Chondrocyte (in vitro differentiated cells): Measurements from ENCODE around the gene ITPR3. TPM values are rescaled to one million over a fixed set of nuclear protein-coding genes. Genes with fewer than 3 reads are reported as not detected.

Experiments
- DNase-seq: peaks from one replicate; pipeline ENCODE4 v3.0.0; 2021; ENCODE audit warnings: mixed read lengths, low spot score
- H3K27ac Mint-ChIP-seq: one replicate; pipeline ENCODE4 v1.8.0; 2021; ENCODE audit warnings: mild to moderate bottlenecking, moderate library complexity, mixed read lengths; ENCODE audit not compliant: unreplicated experiment
- H3K27me3 Mint-ChIP-seq: 2 replicates; pipeline ENCODE4 v1.8.0; 2021; ENCODE audit warnings: low read depth, mixed read lengths
- H3K36me3 Mint-ChIP-seq: 2 replicates; pipeline ENCODE4 v1.8.0; 2021; ENCODE audit warnings: low read depth, mixed read lengths
- H3K4me1 Mint-ChIP-seq: 2 replicates; pipeline ENCODE4 v1.8.0; 2021; ENCODE audit warnings: low read depth, mild to moderate bottlenecking, mixed read lengths
- H3K4me3 Mint-ChIP-seq: one replicate; pipeline ENCODE4 v1.8.0; 2021; ENCODE audit warnings: mild to moderate bottlenecking, moderate library complexity, mixed read lengths; ENCODE audit not compliant: unreplicated experiment
- H3K9me3 Mint-ChIP-seq: 2 replicates; pipeline ENCODE4 v1.8.0; 2021; ENCODE audit warnings: low read depth, mixed read lengths
- total RNA-seq: library from RNA; stranded (reverse); gene quantifications from 3 replicates; pipeline ENCODE4 v1.2.1, GENCODE V29; 2021
- TF ChIP-seq, protein P1 (sequence below): fragments of 200-600 bp; sonication (generic); IDR thresholded peaks from 2 replicates; pipeline ENCODE4 v1.5.0; 2021; ENCODE audit warnings: antibody characterized with exemption, mild to moderate bottlenecking, moderate library complexity

Gene ITPR3
- total RNA-seq, 1 donor from 2014 or later, result 10.0 TPM

DNA sequence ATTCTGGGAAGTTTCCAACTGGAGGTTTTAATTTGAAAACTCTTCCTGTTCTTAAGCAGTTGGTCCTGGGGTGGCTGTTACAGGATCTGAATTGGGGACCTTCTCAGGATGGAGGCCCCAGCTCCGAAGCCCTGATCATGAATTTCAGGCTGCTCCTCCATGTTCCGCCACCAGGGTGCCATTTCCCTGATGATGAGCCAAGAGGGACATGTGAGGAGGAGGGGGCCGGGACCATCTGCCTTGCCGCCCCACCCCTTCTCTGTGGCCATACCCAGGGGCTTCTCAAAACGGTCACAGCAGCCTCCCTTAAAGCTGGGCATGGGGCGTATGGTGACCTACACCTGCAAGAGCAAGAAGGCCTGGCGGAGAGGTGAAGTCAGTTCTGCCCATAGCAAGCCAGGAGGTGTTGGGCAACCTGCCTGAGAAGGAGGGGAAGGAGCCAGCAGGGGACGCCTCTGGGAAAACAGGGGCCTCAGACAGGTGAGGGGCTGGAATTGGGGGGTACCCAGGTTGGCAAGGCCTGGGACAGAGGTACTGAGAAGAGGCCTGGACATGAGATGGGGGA is 37.4 kb upstream of the ITPR3 start:
- H3K27ac Mint-ChIP-seq, result no peak overlapping the region
- peaks cover 19% of the 10 kb centered on the region for H3K4me1 Mint-ChIP-seq
- H3K27me3 Mint-ChIP-seq, result no peaks in the 10 kb centered on the region
- TF ChIP-seq, protein P1, sequence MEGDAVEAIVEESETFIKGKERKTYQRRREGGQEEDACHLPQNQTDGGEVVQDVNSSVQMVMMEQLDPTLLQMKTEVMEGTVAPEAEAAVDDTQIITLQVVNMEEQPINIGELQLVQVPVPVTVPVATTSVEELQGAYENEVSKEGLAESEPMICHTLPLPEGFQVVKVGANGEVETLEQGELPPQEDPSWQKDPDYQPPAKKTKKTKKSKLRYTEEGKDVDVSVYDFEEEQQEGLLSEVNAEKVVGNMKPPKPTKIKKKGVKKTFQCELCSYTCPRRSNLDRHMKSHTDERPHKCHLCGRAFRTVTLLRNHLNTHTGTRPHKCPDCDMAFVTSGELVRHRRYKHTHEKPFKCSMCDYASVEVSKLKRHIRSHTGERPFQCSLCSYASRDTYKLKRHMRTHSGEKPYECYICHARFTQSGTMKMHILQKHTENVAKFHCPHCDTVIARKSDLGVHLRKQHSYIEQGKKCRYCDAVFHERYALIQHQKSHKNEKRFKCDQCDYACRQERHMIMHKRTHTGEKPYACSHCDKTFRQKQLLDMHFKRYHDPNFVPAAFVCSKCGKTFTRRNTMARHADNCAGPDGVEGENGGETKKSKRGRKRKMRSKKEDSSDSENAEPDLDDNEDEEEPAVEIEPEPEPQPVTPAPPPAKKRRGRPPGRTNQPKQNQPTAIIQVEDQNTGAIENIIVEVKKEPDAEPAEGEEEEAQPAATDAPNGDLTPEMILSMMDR, result peak; percentile 52
- H3K9me3 Mint-ChIP-seq, result no peaks in the 10 kb centered on the region
- no peak for DNase-seq
- H3K4me3 Mint-ChIP-seq, result no peak overlapping the region
- no peaks in the 10 kb centered on the region for H3K36me3 Mint-ChIP-seq

DNA sequence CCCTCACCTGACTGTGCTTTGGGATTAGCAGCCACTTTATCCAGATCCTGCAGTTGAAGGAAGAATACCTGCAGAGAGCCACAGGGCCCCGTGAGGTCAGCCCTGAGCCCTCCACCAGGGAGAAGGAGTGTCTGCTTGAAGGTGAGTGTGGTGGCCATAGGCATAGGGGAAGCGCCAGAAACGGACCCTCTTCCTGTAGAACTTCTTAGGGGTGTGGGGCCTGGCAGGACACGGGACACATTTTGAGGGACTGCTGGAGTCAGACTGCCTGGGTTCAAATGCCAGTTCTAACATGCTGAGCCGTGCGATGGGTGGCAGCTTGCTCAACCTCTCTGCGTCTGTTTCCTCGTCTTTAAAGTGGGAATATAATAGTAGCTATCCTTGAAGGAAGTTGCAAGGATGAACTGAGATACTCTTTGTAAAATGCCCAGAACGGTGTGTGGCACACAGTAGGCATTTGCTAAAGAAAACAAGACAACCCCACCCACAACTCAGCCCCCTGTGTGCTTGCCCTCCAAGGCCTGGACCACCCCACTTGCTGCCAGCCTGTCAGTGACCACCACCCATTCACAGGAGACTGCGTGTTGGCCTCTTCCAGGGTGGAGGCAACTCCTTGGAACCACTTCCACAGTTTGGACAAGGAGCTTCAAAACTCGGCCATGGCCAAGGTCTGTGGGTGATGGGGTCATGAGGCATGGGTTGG is 36.3 kb upstream of the ITPR3 start:
- TF ChIP-seq, protein P1, result no peak
- Mint-ChIP-seq H3K36me3 (no peaks in the 10 kb centered on the region), H3K4me1 (peaks cover 12% of the 10 kb centered on the region), H3K27ac (no peak overlapping the region), H3K4me3 (no peak overlapping the region), H3K27me3 (no peaks in the 10 kb centered on the region), H3K9me3 (no peaks in the 10 kb centered on the region)
- no peak for DNase-seq

DNA sequence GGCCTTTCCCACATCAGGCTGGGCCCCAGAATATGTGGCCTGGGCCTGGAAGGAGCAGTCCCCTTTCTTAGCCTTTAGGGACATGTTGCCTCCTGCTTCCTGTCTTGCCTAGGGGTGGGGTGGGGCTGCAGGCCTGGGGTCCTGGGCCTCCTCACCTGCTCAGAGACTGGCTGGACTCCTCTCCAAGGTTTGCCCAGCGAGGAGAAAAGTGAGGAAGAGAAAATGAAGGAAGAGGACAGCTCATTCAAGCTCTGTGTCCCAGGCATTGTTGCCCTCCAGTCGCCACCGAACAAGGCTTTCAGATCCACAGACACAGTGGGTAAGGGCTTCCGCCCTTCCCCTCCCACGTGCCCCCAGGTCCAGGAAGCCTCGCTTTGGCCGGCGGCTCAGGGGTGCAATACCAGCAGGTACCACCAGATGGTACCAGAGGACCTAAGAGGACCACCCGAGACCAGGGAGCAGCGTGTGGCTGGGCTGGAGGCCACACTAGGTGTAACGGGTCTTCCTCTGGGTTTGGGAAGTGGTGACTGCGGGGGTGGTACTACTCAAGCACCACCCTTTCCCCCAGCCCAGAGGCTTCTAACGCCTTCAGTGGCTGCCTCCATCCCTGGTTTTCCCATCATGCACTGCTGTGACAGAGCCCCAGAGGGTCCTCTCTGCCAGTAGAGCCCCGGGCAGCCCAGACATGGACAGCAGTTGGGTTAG is 35.6 kb upstream of the ITPR3 start:
- H3K4me3 Mint-ChIP-seq, result peak overlapping the region; percentile 45
- H3K4me1 Mint-ChIP-seq, result peaks cover 15% of the 10 kb centered on the region
- no peaks in the 10 kb centered on the region for H3K36me3 Mint-ChIP-seq
- no peaks in the 10 kb centered on the region for H3K27me3 Mint-ChIP-seq
- DNase-seq, result no peak
- H3K9me3 Mint-ChIP-seq, result no peaks in the 10 kb centered on the region
- TF ChIP-seq, protein P1, result peak; percentile 98
- H3K27ac Mint-ChIP-seq, result no peak overlapping the region

DNA sequence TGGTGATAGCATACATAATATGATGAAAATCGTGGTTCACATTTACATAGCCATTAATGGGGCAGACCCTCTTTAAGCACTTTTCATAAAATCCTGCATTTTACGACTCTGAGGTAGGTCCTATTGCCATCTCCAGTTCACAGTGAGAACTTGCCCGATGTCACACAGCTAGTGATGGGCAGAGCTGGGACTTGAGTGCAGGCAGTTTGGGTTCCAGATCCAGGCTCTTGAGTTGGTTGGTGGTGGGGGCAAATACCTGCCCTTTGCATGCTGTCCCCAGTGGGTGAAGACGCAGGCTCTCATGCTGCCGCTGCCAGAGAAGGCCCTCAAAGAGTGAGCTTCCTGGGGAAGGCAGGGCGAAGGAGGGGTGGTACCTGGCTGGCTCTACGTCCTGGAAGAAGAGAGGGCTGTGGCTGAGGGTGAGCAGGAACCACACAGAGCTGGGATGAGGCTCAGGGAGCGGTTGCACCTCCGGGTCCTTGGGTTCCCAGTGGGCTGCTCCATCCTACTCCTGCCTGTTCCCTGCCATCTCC is 34.9 kb upstream of the ITPR3 start:
- DNase-seq, result no peak
- TF ChIP-seq, protein P1, result no peak
- Mint-ChIP-seq H3K4me3 (no peak overlapping the region), H3K27ac (no peak overlapping the region), H3K9me3 (no peaks in the 10 kb centered on the region), H3K36me3 (no peaks in the 10 kb centered on the region), H3K27me3 (no peaks in the 10 kb centered on the region), H3K4me1 (peaks cover 17% of the 10 kb centered on the region)

DNA sequence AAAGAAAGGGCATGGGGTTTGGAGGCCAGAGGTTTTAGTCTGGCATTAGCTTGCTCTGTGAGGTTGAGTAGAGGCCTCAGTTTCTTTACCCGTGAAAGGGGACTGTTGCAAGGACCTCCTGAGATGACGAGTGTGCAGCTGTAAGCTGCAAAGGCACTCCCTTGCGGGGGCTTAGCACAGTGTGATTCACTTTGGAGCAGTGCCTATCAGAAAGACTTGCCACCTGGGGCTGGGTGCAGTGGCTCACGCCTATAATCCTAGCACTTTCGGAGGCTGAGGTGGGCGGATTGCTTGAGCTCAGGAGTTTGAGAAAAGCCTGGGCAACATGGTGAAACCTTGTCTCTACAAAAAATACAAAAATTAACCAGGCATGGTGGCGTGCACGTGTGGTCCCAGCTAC is 33.6 kb upstream of the ITPR3 start:
- DNase-seq, result no peak
- TF ChIP-seq, protein P1, result no peak
- no peaks in the 10 kb centered on the region for H3K9me3 Mint-ChIP-seq
- no peak overlapping the region for H3K27ac Mint-ChIP-seq
- H3K4me1 Mint-ChIP-seq, result peaks cover 17% of the 10 kb centered on the region
- no peak overlapping the region for H3K4me3 Mint-ChIP-seq
- no peaks in the 10 kb centered on the region for H3K36me3 Mint-ChIP-seq
- no peaks in the 10 kb centered on the region for H3K27me3 Mint-ChIP-seq
